ENCODE results near the gene ST3GAL5. TPM values are rescaled to one million over a fixed set of nuclear protein-coding genes. Genes with fewer than 3 reads are reported as not detected.

ST3GAL5 gene
- total and polyA plus RNA-seq, 5 donors = 5.4 to 14.0 (median 8.7) TPM

Other genes starting within 250 kb of the ST3GAL5 start
- 1 to 10 TPM in 1 of 4 donors, under 1 TPM in 1, not detected in 2; 0.60 to 3.1 TPM for gene SFTPB, start 220.8 kb downstream of the ST3GAL5 start, total RNA-seq
- gene SFTPB, start 220.8 kb downstream of the ST3GAL5 start, polyA plus RNA-seq = not detected
- gene GNLY, start 194.6 kb downstream of the ST3GAL5 start, total RNA-seq = 1 to 10 TPM in 3 of 4 donors, not detected in 1; 1.4 to 2.3 (median 2.1) TPM
- 2.6 TPM for gene GNLY, start 194.6 kb downstream of the ST3GAL5 start, polyA plus RNA-seq
- 10 to 100 TPM; 35.7 to 55.5 (median 45.7) TPM for gene ATOH8, start 135.0 kb downstream of the ST3GAL5 start, total RNA-seq
- gene ATOH8, start 135.0 kb downstream of the ST3GAL5 start, polyA plus RNA-seq = 57.8 TPM
- gene POLR1A, start 216.9 kb upstream of the ST3GAL5 start, total RNA-seq = 10 to 100 TPM; 15.4 to 29.9 (median 18.8) TPM
- 4.7 TPM for gene POLR1A, start 216.9 kb upstream of the ST3GAL5 start, polyA plus RNA-seq
- 100 to 1,000 TPM in 3 of 4 donors, 10 to 100 TPM in 1; 98.0 to 112 (median 103) TPM for gene PTCD3, start 217.2 kb upstream of the ST3GAL5 start, total RNA-seq
- gene PTCD3, start 217.2 kb upstream of the ST3GAL5 start, polyA plus RNA-seq = 38.1 TPM